H9 (cell line): Measurements from ENCODE around the gene TENM4. TPM values are rescaled to one million over a fixed set of nuclear protein-coding genes. Genes with fewer than 3 reads are reported as not detected.

ENCODE experiments used
- DNase-seq: peaks from one replicate; pipeline ENCODE4 v3.0.0-alpha.2; 2017
- H2AFZ ChIP-seq: one replicate; pipeline ENCODE4 v1.6.1; 2013; ENCODE audit warnings: mild to moderate bottlenecking, low read length, control low read depth, moderate library complexity
- H2AK5ac ChIP-seq: 2 replicates; pipeline ENCODE4 v1.6.1; 2013; ENCODE audit warnings: low read length, control low read depth, mixed read lengths; ENCODE audit not compliant: insufficient read length
- H2BK120ac ChIP-seq: one replicate; pipeline ENCODE4 v1.6.1; 2013; ENCODE audit warnings: low read depth, mild to moderate bottlenecking, low read length, control low read depth, inconsistent platforms; ENCODE audit not compliant: poor library complexity, severe bottlenecking
- H2BK12ac ChIP-seq: 2 replicates; pipeline ENCODE4 v1.6.1; 2013; ENCODE audit warnings: low read length, control low read depth, mixed read lengths, low read depth; ENCODE audit not compliant: insufficient read length
- H2BK15ac ChIP-seq: 2 replicates; pipeline ENCODE4 v1.6.1; 2013; ENCODE audit warnings: low read depth, low read length, control low read depth
- H2BK20ac ChIP-seq: one replicate; pipeline ENCODE4 v1.6.1; 2013; ENCODE audit warnings: low read depth, mild to moderate bottlenecking, low read length, control low read depth, inconsistent platforms; ENCODE audit not compliant: poor library complexity, severe bottlenecking
- H2BK5ac ChIP-seq: 2 replicates; pipeline ENCODE4 v1.6.1; 2013; ENCODE audit warnings: low read length, control low read depth, mixed read lengths; ENCODE audit not compliant: insufficient read length
- H3K14ac ChIP-seq: 2 replicates; pipeline ENCODE4 v1.6.1; 2013; ENCODE audit warnings: low read length, control low read depth; ENCODE audit not compliant: insufficient read depth
- H3K18ac ChIP-seq: 2 replicates; pipeline ENCODE4 v1.6.1; 2013; ENCODE audit warnings: low read depth, mild to moderate bottlenecking, mixed read lengths, low read length, control low read depth; ENCODE audit not compliant: insufficient read length
- H3K23ac ChIP-seq: 2 replicates; pipeline ENCODE4 v1.6.1; 2013; ENCODE audit warnings: low read length, control low read depth, mixed read lengths, low read depth; ENCODE audit not compliant: insufficient read length
- H3K23me2 ChIP-seq: 2 replicates; pipeline ENCODE4 v1.6.1; 2013; ENCODE audit warnings: low read depth, mild to moderate bottlenecking, mixed read lengths, low read length, control low read depth; ENCODE audit not compliant: insufficient read length, poor library complexity, severe bottlenecking
- H3K27ac ChIP-seq: 2 replicates; pipeline ENCODE4 v1.5.1; 2013; ENCODE audit warnings: low read length, control low read depth, mixed read lengths, low read depth; ENCODE audit not compliant: insufficient read length
- H3K27me3 ChIP-seq: 2 replicates; pipeline ENCODE4 v1.6.1; 2013; ENCODE audit warnings: low read length, control low read depth, inconsistent platforms; ENCODE audit not compliant: insufficient read depth
- H3K4ac ChIP-seq: 2 replicates; pipeline ENCODE4 v1.6.1; 2013; ENCODE audit warnings: low read depth, mild to moderate bottlenecking, control low read depth, inconsistent platforms, low read length, moderate library complexity
- H3K4me1 ChIP-seq: 2 replicates; pipeline ENCODE4 v1.6.1; 2013; ENCODE audit warnings: low read length, control low read depth, inconsistent platforms; ENCODE audit not compliant: insufficient read depth
- H3K4me2 ChIP-seq: 2 replicates; pipeline ENCODE4 v1.6.1; 2013; ENCODE audit warnings: low read length, control low read depth, mixed read lengths; ENCODE audit not compliant: insufficient read length, insufficient read depth
- H3K56ac ChIP-seq: 2 replicates; pipeline ENCODE4 v1.6.1; 2013; ENCODE audit warnings: low read depth, mild to moderate bottlenecking, mixed read lengths, low read length, control low read depth; ENCODE audit not compliant: insufficient read length
- H3K79me1 ChIP-seq: 2 replicates; pipeline ENCODE4 v1.6.1; 2013; ENCODE audit warnings: low read depth, mild to moderate bottlenecking, moderate library complexity, low read length, control low read depth, inconsistent platforms; ENCODE audit not compliant: insufficient read depth, poor library complexity, severe bottlenecking
- H3K79me2 ChIP-seq: 2 replicates; pipeline ENCODE4 v1.6.1; 2013; ENCODE audit warnings: low read length, control low read depth, inconsistent platforms; ENCODE audit not compliant: insufficient read depth
- H3K9ac ChIP-seq: 2 replicates; pipeline ENCODE4 v1.6.1; 2013; ENCODE audit warnings: low read length, control low read depth, mixed read lengths; ENCODE audit not compliant: insufficient read length; ENCODE audit errors: extremely low read depth
- H3K9me3 ChIP-seq: one replicate; pipeline ENCODE4 v1.6.1; 2013; ENCODE audit warnings: low read depth, low read length, inconsistent platforms; ENCODE audit not compliant: control insufficient read depth
- H3T11ph ChIP-seq: one replicate; pipeline ENCODE4 v1.6.1; 2013; ENCODE audit warnings: mild to moderate bottlenecking, low read length, control low read depth, inconsistent platforms
- H4K20me1 ChIP-seq: one replicate; pipeline ENCODE4 v1.6.1; 2013; ENCODE audit not compliant: control insufficient read depth, insufficient read length, insufficient read depth
- H4K5ac ChIP-seq: 2 replicates; pipeline ENCODE4 v1.6.1; 2013; ENCODE audit warnings: low read depth, mild to moderate bottlenecking, mixed read lengths, low read length, control low read depth; ENCODE audit not compliant: insufficient read length
- H4K8ac ChIP-seq: replicated peaks from 2 replicates; pipeline ENCODE4 v1.6.1; 2013; ENCODE audit warnings: low read length, control low read depth, mixed read lengths, low read depth; ENCODE audit not compliant: insufficient read length
- H4K91ac ChIP-seq: 2 replicates; pipeline ENCODE4 v1.6.1; 2013; ENCODE audit warnings: low read depth, mild to moderate bottlenecking, moderate library complexity, mixed read lengths, low read length, control low read depth; ENCODE audit not compliant: insufficient read length
- H3K27ac Mint-ChIP-seq, 3 experiments: 2 replicates in 2 of 3; 3 replicates in 1 of 3; pipeline ENCODE4 v1.8.0; 2020 to 2021; ENCODE audit warnings: mixed read lengths in 3 of 3, mild to moderate bottlenecking in 1 of 3, moderate library complexity in 1 of 3
- H3K27me3 Mint-ChIP-seq: 2 replicates; pipeline ENCODE4 v1.8.0; 2021; ENCODE audit warnings: low read depth, mild to moderate bottlenecking, moderate library complexity, mixed read lengths
- H3K36me3 Mint-ChIP-seq, 3 experiments: 2 replicates in 2 of 3; 3 replicates in 1 of 3; pipeline ENCODE4 v1.8.0; 2020 to 2021; ENCODE audit warnings: low read depth in 3 of 3, mixed read lengths in 3 of 3; ENCODE audit not compliant: insufficient read depth in 1 of 3
- H3K4me1 Mint-ChIP-seq, 2 experiments: 2 replicates each; pipeline ENCODE4 v1.8.0; 2020; ENCODE audit warnings: mixed read lengths in 2 of 2
- H3K4me3 Mint-ChIP-seq, 2 experiments: 2 replicates in 1 of 2; 3 replicates in 1 of 2; pipeline ENCODE4 v1.8.0; 2020 to 2021; ENCODE audit warnings: mild to moderate bottlenecking in 2 of 2, mixed read lengths in 2 of 2, moderate library complexity in 1 of 2
- H3K9me3 Mint-ChIP-seq, 2 experiments: 2 replicates in 1 of 2; 3 replicates in 1 of 2; pipeline ENCODE4 v1.8.0; 2020; ENCODE audit warnings: mild to moderate bottlenecking in 2 of 2, mixed read lengths in 2 of 2, moderate library complexity in 1 of 2
- CTCF ChIP-seq: fragments of 200-600 bp; sonication (generic); conservative IDR thresholded peaks from 3 replicates; pipeline ENCODE4 v1.8.0; 2021; ENCODE audit warnings: antibody characterized with exemption, mild to moderate bottlenecking
- WGBS: extraction: QIAGEN DNeasy Blood & Tissue Kit; methylation state at CpG from one replicate; pipeline ENCODE4 v1.1.7; 2013; ENCODE audit warnings: missing lambda C conversion rate, low lambda C conversion rate, mixed read lengths; ENCODE audit not compliant: insufficient read length; ENCODE audit errors: extremely low coverage; 5-methylcytosine and 5-hydroxymethylcytosine counted together
- total RNA-seq: library from RNA; stranded (reverse); gene quantifications from 2 replicates; pipeline ENCODE4 v1.2.1, GENCODE V29; 2021

TENM4 gene
- total RNA-seq, 1 experiment from 2014 or later: 4.6 TPM

DNA sequence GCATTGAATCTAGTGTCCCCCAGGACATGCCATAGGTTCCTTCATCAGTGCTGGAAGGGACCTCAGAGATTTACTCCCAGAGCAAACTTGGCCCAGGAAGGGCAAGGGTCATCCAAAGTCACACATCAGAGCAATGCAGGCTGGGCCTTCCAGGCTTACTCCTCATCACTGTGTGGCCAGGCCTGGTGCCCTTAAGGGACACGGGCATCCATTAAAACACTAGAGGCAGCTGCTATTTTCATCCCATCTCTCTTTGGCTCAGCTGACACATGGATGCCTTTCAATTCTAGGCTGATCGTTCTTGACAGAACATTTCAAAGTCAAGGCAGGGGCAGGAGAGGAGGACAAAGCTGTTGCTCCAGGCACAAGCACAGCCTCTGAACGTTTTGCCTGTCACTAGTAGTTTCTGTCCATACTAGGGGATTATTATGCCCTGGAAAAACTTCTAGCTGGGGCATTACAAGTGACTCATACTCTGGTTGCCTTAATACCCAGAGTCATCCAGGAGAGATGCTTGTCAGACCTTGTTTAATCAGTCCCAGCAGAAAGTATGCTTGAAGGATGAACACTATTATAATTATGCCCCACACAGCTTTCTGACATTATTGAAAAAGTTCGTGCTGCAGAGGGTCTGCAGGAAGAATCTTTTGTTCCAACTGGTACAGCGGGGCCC lies 240.3 kb downstream of the TENM4 start:
- WGBS: no CpG with 5 or more reads among the region's 5 CpGs
- H2BK12ac ChIP-seq: no peak overlapping the region
- H3K27me3 ChIP-seq: no peaks in the 10 kb centered on the region
- Mint-ChIP-seq H3K4me1 (no peaks in the 10 kb centered on the region), H3K9me3 (no peaks in the 10 kb centered on the region), H3K27me3 (peaks cover 2% of the 10 kb centered on the region; the same call in 1 of the 2 replicates), H3K4me3 (no peak overlapping the region), H3K36me3 (peaks cover 0 to 5% (median 0%) of the 10 kb centered on the region in 3 experiments; a peak in 1 of 7 replicates), H3K27ac (no peak overlapping the region)
- H3K14ac ChIP-seq: no peak overlapping the region
- no peak overlapping the region for H2AFZ ChIP-seq
- H3K23me2 ChIP-seq: no peaks in the 10 kb centered on the region
- H2BK15ac ChIP-seq: no peak overlapping the region
- no peak overlapping the region for H3K56ac ChIP-seq
- H4K91ac ChIP-seq: no peak overlapping the region
- no peak overlapping the region for H3K18ac ChIP-seq
- H3K27ac ChIP-seq: no peak overlapping the region
- H2BK120ac ChIP-seq: no peak overlapping the region
- H3K9ac ChIP-seq: no peak overlapping the region
- H3K79me1 ChIP-seq: no peaks in the 10 kb centered on the region
- no peak overlapping the region for H2BK5ac ChIP-seq
- H3K79me2 ChIP-seq: no peaks in the 10 kb centered on the region
- H4K20me1 ChIP-seq: no peaks in the 10 kb centered on the region
- no peak for TF ChIP-seq CTCF
- no peak overlapping the region for H4K8ac ChIP-seq
- no peak overlapping the region for H4K5ac ChIP-seq
- H2BK20ac ChIP-seq: no peak overlapping the region
- H3K4me2 ChIP-seq: no peak overlapping the region
- H3K4me1 ChIP-seq: no peaks in the 10 kb centered on the region
- no peak overlapping the region for H3K4ac ChIP-seq
- H3K9me3 ChIP-seq: no peaks in the 10 kb centered on the region
- H2AK5ac ChIP-seq: no peak overlapping the region
- no peak for DNase-seq
- no peak overlapping the region for H3T11ph ChIP-seq
- H3K23ac ChIP-seq: no peak overlapping the region
